Motor neuron (in vitro differentiated cells): Measurements from ENCODE around the gene PXYLP1. TPM values are rescaled to one million over a fixed set of nuclear protein-coding genes. Genes with fewer than 3 reads are reported as not detected.

Experiments
- ATAC-seq, 8 experiments: fragments of 200-7000 bp; cut with Tn5 transposase; replicated peaks in 6 of 8; 2 replicates each; pipeline ENCODE4 v1.8.0; 2021; ENCODE audit warnings: mild to moderate bottlenecking in 8 of 8, moderate library complexity in 8 of 8
- H3K27ac ChIP-seq, 2 donors: fragments of 250-450 bp; sonication (Bioruptor Pico); 2 replicates each; pipeline ENCODE4 v1.9.0; 2021; ENCODE audit warnings: antibody characterized with exemption in 2 of 2, mild to moderate bottlenecking in 2 of 2, moderate library complexity in 1 of 2
- H3K4me1 ChIP-seq, 2 donors: fragments of 250-450 bp; sonication (Bioruptor Pico); replicated peaks in 1 of 2; 2 replicates each; pipeline ENCODE4 v1.6.1; 2021; ENCODE audit warnings: antibody characterized with exemption in 2 of 2, mild to moderate bottlenecking in 2 of 2, moderate library complexity in 1 of 2
- H3K4me3 ChIP-seq, 5 donors: fragments of 250-450 bp; sonication (Bioruptor Pico); 2 replicates each; pipeline ENCODE4 v1.9.0; 2021; ENCODE audit warnings: antibody characterized with exemption in 5 of 5, mild to moderate bottlenecking in 5 of 5, moderate library complexity in 4 of 5
- WGBS, 10 experiments: fragments of 450-650 bp; shearing (Covaris generic); methylation state at CpG; one replicate each; pipeline ENCODE4 v1.0.0; 2022; 5-methylcytosine and 5-hydroxymethylcytosine counted together
- in situ Hi-C, 9 experiments: fragments of 400-800 bp; cut with MboI; loops; one replicate each; pipeline ENCODE4 v1.15.0; 2021; ENCODE audit warnings: low sequenced_read_pairs in 9 of 9, low pct_unique_long_range_greater_than_20kb in 2 of 9; ENCODE audit not compliant: unreplicated experiment in 9 of 9
- total RNA-seq, 8 experiments: library from RNA; unstranded; fragments of 300-600 nt; gene quantifications; 2 replicates each; pipeline versions ENCODE4 v1.2.3 to v1.2.4, GENCODE V29; 2022

PXYLP1 gene
- total RNA-seq, 8 experiments from 2014 or later = 11.9 to 65.2 (median 40.0) TPM

GRCh38 chr3:141231952-141232823 is 563 bp downstream of the PXYLP1 start:
- H3K4me3 ChIP-seq = peak overlapping the region; percentile 68 to 99 (median 71)
- ATAC-seq = peak; percentile 7 to 44 (median 26)
- 0 to 33% (median 0%) methylated on average over 1 to 13 of the region's 71 CpGs; no CpG with 5 or more reads in 5 of the 10 experiments for WGBS, 10 experiments
- in situ Hi-C loops = no loop called here
- H3K4me1 ChIP-seq = peaks cover 50 to 63% of the 10 kb centered on the region in 2 donors
- H3K27ac ChIP-seq = peak overlapping the region; percentile 76 to 77

GRCh38 chr3:141233457-141234161 is 2.0 kb downstream of the PXYLP1 start:
- no peak overlapping the region for H3K27ac ChIP-seq
- peaks cover 35 to 48% of the 10 kb centered on the region in 2 donors for H3K4me1 ChIP-seq
- H3K4me3 ChIP-seq = peak overlapping the region in 1 of 5 donors; percentile 77
- in situ Hi-C loops = no loop called here
- 86 to 100% (median 93%) methylated on average over 1 to 7 of the region's 9 CpGs; no CpG with 5 or more reads in 2 of the 10 experiments for WGBS, 10 experiments
- ATAC-seq = no peak

GRCh38 chr3:141234283-141234682 is 2.7 kb downstream of the PXYLP1 start:
- Histone ChIP-seq H3K4me3 (no peak overlapping the region), H3K27ac (no peak overlapping the region), H3K4me1 (peaks cover 29 to 42% of the 10 kb centered on the region in 2 donors)
- WGBS, 10 experiments = 0 to 100% (median 100%) methylated on average over 1 of the region's 3 CpGs; no CpG with 5 or more reads in 5 of the 10 experiments
- ATAC-seq = no peak
- in situ Hi-C loops = no loop called here

- H3K4me1 ChIP-seq = peaks cover 14 to 27% of the 10 kb centered on the region in 2 donors
- in situ Hi-C loops = no loop called here
- ATAC-seq = peak in 2 of 8 experiments; percentile 5 to 26
- no peak overlapping the region for H3K27ac ChIP-seq
- WGBS, 10 experiments = 5 to 78% (median 52%) methylated on average over 2 to 10 of the region's 10 CpGs; no CpG with 5 or more reads in 4 of the 10 experiments
- no peak overlapping the region for H3K4me3 ChIP-seq
Measured at GRCh38 chr3:141235661-141236171, 4.1 kb downstream of the PXYLP1 start.

DNA sequence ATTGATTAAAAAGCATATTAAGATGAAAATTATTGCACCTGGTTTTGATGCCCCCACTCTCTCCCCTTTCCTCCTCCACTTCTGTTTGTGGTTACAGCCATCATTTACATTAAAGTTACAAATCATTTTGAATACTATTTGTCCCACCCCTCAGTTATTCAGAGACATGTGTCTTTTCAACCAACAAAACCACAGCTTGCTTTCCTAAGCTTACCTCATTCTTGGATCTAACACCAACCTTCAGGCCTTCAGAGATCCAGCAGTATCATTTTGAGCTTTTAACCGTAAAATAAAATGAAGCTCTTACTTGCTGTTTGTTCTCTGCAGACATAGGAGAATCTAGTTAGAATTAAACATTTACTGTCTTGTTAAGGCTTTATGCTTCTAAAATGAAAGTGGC is 4.7 kb downstream of the PXYLP1 start:
- in situ Hi-C loops = no loop called here
- Histone ChIP-seq H3K27ac (no peak overlapping the region), H3K4me3 (no peak overlapping the region), H3K4me1 (peaks cover 8 to 22% of the 10 kb centered on the region in 2 donors)
- peak in 2 of 8 experiments; percentile 7 to 20 for ATAC-seq
- WGBS, 10 experiments = 14 to 100% (median 67%) methylated on average over 1 of the region's 1 CpG; no CpG with 5 or more reads in 1 of the 10 experiments

DNA sequence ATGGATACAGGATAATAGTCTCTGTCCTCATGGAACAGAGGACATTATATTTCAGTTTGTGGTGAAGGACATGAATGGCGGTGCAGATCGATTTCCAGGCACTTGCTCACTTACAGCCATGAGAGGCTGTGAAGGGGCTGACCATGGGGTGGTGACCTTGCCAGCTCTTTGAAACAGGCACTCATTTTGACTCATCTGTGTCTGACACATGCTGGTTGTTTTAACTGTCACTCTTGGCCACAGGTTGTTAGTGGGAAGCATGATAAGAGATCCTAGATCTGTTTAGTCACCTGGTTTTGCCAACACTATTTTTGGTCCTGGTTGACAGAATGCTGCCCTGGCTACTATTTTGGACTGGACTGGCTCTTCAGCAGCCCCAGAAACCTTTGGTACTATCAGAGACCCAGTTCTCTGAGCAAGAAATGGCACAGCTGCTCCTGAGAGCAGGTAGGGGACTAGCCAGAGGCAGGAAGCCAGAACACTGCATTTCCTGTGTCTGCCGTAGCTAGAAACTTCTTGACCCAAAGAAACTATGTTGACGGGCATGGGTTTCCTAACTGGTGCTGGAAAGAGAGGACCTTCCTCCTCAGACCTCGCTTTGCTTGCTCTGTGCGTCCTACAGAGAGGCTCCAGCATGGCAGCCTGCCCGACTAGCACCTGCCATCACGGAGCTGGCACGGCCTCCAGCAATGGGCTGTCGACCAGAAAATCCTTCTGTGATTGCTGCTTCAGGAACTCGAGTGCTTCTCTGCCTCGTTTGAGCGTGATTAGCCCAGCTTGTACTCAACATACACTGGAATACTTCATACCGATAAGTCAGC is 6.3 kb downstream of the PXYLP1 start:
- ATAC-seq = no peak
- in situ Hi-C loops = no loop called here
- Histone ChIP-seq H3K4me3 (no peak overlapping the region), H3K4me1 (peaks cover 10 to 23% of the 10 kb centered on the region in 2 donors), H3K27ac (no peak overlapping the region)
- 80 to 100% (median 93%) methylated on average over 4 to 13 of the region's 14 CpGs; no CpG with 5 or more reads in 2 of the 10 experiments for WGBS, 10 experiments

GRCh38 chr3:141239511-141240281 is 8.1 kb downstream of the PXYLP1 start:
- H3K4me3 ChIP-seq = no peak overlapping the region
- in situ Hi-C loops = no loop called here
- no peak overlapping the region for H3K27ac ChIP-seq
- H3K4me1 ChIP-seq = peaks cover 11 to 23% of the 10 kb centered on the region in 2 donors
- no peak for ATAC-seq
- 37 to 100% (median 82%) methylated on average over 1 to 5 of the region's 5 CpGs; no CpG with 5 or more reads in 2 of the 10 experiments for WGBS, 10 experiments

- in situ Hi-C loops = no loop called here
- Histone ChIP-seq H3K4me3 (no peak overlapping the region), H3K27ac (no peak overlapping the region), H3K4me1 (peaks cover 11 to 23% of the 10 kb centered on the region in 2 donors)
- 40 to 100% (median 100%) methylated on average over 1 of the region's 1 CpG; no CpG with 5 or more reads in 7 of the 10 experiments for WGBS, 10 experiments
- ATAC-seq = no peak
Measured at GRCh38 chr3:141240286-141240685, 8.7 kb downstream of the PXYLP1 start.

DNA sequence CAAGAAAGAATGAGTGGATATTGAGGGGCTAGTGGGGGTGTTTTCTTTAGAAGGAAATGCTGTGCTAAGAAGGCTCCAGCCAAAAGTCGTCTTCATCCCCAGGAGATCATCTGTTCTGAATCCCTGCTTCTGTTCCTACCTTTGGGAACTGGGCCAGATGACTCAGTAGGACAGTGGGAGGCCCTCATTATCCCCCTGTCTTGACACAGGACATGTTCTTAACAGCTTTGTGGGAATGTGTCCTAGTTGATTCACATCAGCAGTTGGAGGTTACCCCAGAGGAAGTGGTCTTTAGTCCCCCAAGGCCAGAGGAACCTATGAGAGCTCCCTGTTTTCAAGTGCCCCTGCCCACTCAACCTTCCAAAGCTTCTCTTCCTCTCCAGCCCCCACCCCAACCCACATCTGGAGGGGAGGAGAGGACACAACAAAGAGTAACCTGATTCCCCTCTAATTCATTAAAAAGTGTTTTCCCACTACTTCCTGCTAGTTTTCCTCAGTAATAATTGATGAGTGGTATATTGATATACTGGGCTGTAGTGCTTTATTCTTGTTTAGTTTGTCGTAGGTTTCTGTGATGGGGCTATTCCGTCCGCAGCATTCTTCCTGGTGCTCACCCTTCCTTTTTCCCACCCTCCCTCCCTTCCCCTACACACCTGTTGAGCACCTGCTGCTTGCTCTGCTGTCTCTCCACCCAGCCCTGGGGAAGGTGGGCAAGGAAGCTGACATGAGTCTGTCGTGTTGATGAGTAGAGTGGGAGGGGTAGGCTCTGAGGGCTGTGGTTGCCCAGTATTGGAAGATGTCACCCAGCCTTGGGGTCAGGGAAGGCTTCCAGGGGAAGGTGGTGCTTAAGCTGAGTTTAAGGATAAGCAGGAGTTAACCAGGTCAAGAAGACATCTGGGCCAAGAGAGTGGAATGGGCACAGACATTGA is 9.3 kb downstream of the PXYLP1 start:
- H3K4me1 ChIP-seq = peaks cover 11 to 23% of the 10 kb centered on the region in 2 donors
- no peak overlapping the region for H3K4me3 ChIP-seq
- in situ Hi-C loops = no loop called here
- no peak overlapping the region for H3K27ac ChIP-seq
- no peak for ATAC-seq
- 20 to 100% (median 65%) methylated on average over 1 of the region's 5 CpGs; no CpG with 5 or more reads in 6 of the 10 experiments for WGBS, 10 experiments

GRCh38 chr3:141241616-141242376 is 10.2 kb downstream of the PXYLP1 start:
- Histone ChIP-seq H3K4me3 (no peak overlapping the region), H3K4me1 (peaks cover 11 to 14% of the 10 kb centered on the region in 2 donors)

More at GRCh38 chr3:141241616-141242376, 10.2 kb downstream of the PXYLP1 start:
- in situ Hi-C loops = no loop called here
- WGBS, 10 experiments = 4 to 93% (median 70%) methylated on average over 2 to 7 of the region's 12 CpGs; no CpG with 5 or more reads in 3 of the 10 experiments
- no peak overlapping the region for H3K27ac ChIP-seq
- ATAC-seq = peak in 3 of 8 experiments; percentile 55 to 77 (median 63)
